IgD-negative memory B cell (primary cell): ENCODE measurements around the gene BRD3OS. TPM values are rescaled to one million over a fixed set of nuclear protein-coding genes. Genes with fewer than 3 reads are reported as not detected.

Experiments used
- H3K27ac Mint-ChIP-seq, 3 donors: one replicate each; pipeline ENCODE4 v1.8.0; 2020 to 2022; ENCODE audit warnings: mild to moderate bottlenecking in 3 of 3, mixed read lengths in 3 of 3, moderate library complexity in 1 of 3
- H3K27me3 Mint-ChIP-seq: one replicate; pipeline ENCODE4 v1.8.0; 2021; ENCODE audit warnings: mixed read lengths
- H3K36me3 Mint-ChIP-seq: one replicate; pipeline ENCODE4 v1.8.0; 2020; ENCODE audit warnings: mild to moderate bottlenecking, mixed read lengths
- H3K4me1 Mint-ChIP-seq, 3 donors: one replicate each; pipeline ENCODE4 v1.8.0; 2020 to 2022; ENCODE audit warnings: mixed read lengths in 3 of 3, mild to moderate bottlenecking in 1 of 3
- H3K4me3 Mint-ChIP-seq, 4 donors: one replicate each; pipeline ENCODE4 v1.8.0; 2020 to 2022; ENCODE audit warnings: mild to moderate bottlenecking in 4 of 4, mixed read lengths in 4 of 4, moderate library complexity in 3 of 4
- H3K9me3 Mint-ChIP-seq, 3 donors: one replicate each; pipeline ENCODE4 v1.8.0; 2020 to 2021; ENCODE audit warnings: mixed read lengths in 3 of 3, mild to moderate bottlenecking in 1 of 3
- polyA plus RNA-seq: library from polyadenylated mRNA; unstranded; fragments of 300-500 nt; fragmentation: Illumina TruSeq; gene quantifications from one replicate; pipeline ENCODE4 v1.2.3, GENCODE V29; 2021

The BRD3OS gene
- polyA plus RNA-seq, 1 donor from 2014 or later = 26.5 TPM

GRCh38 chr9:133993635-133994253, 31.5 kb upstream of the BRD3OS start:
- Mint-ChIP-seq H3K27ac (peak overlapping the region; percentile 53 to 95 (median 93)), H3K4me1 (peaks cover 11 to 17% (median 16%) of the 10 kb centered on the region in 3 donors), H3K36me3 (no peaks in the 10 kb centered on the region), H3K4me3 (peak overlapping the region; percentile 86 to 94 (median 92)), H3K9me3 (no peaks in the 10 kb centered on the region), H3K27me3 (no peaks in the 10 kb centered on the region)

- no peaks in the 10 kb centered on the region for H3K36me3 Mint-ChIP-seq
- no peaks in the 10 kb centered on the region for H3K9me3 Mint-ChIP-seq
- peak overlapping the region in 2 of 3 donors; percentile 5 to 93 for H3K27ac Mint-ChIP-seq
- H3K27me3 Mint-ChIP-seq = no peaks in the 10 kb centered on the region
- H3K4me1 Mint-ChIP-seq = peaks cover 10 to 16% (median 14%) of the 10 kb centered on the region in 3 donors
- H3K4me3 Mint-ChIP-seq = peak overlapping the region; percentile 68 to 94 (median 89)
Observed at GRCh38 chr9:133994353-133995011, 30.8 kb upstream of the BRD3OS start.

GRCh38 chr9:133995012-133995896, 30.0 kb upstream of the BRD3OS start:
- H3K36me3 Mint-ChIP-seq = no peaks in the 10 kb centered on the region
- H3K27me3 Mint-ChIP-seq = peaks cover 4% of the 10 kb centered on the region
- peak overlapping the region in 1 of 4 donors; percentile 48 for H3K4me3 Mint-ChIP-seq
- peak overlapping the region in 2 of 3 donors; percentile 5 to 39 for H3K27ac Mint-ChIP-seq
- no peaks in the 10 kb centered on the region for H3K9me3 Mint-ChIP-seq
- peaks cover 6 to 12% (median 8%) of the 10 kb centered on the region in 3 donors for H3K4me1 Mint-ChIP-seq

GRCh38 chr9:133996531-133997520, 28.5 kb upstream of the BRD3OS start:
- no peak overlapping the region for H3K27ac Mint-ChIP-seq
- peak overlapping the region in 1 of 4 donors; percentile 48 for H3K4me3 Mint-ChIP-seq
- peaks cover 3 to 11% (median 10%) of the 10 kb centered on the region in 3 donors for H3K4me1 Mint-ChIP-seq

GRCh38 chr9:133997584-133997983, 27.7 kb upstream of the BRD3OS start:
- Mint-ChIP-seq H3K27me3 (peaks cover 6% of the 10 kb centered on the region), H3K27ac (no peak overlapping the region), H3K4me3 (peak overlapping the region in 1 of 4 donors; percentile 48), H3K4me1 (peaks cover 3 to 11% (median 10%) of the 10 kb centered on the region in 3 donors), H3K9me3 (no peaks in the 10 kb centered on the region), H3K36me3 (no peaks in the 10 kb centered on the region)

More at GRCh38 chr9:133996531-133997520, 28.5 kb upstream of the BRD3OS start:
- Mint-ChIP-seq H3K9me3 (no peaks in the 10 kb centered on the region), H3K36me3 (no peaks in the 10 kb centered on the region), H3K27me3 (peaks cover 6% of the 10 kb centered on the region)

- no peak overlapping the region for H3K27ac Mint-ChIP-seq
- H3K9me3 Mint-ChIP-seq = peaks cover 0 to 2% (median 0%) of the 10 kb centered on the region in 3 donors
- peaks cover 3 to 9% (median 8%) of the 10 kb centered on the region in 3 donors for H3K4me1 Mint-ChIP-seq
- H3K36me3 Mint-ChIP-seq = no peaks in the 10 kb centered on the region
- H3K4me3 Mint-ChIP-seq = peak overlapping the region in 1 of 4 donors; percentile 30
- H3K27me3 Mint-ChIP-seq = peaks cover 6% of the 10 kb centered on the region
Observed at GRCh38 chr9:133998915-133999595, 26.2 kb upstream of the BRD3OS start.

GRCh38 chr9:133999851-134000265, 25.4 kb upstream of the BRD3OS start:
- Mint-ChIP-seq H3K9me3 (peaks cover 0 to 2% (median 0%) of the 10 kb centered on the region in 3 donors), H3K4me3 (no peak overlapping the region), H3K4me1 (peaks cover 0 to 4% (median 3%) of the 10 kb centered on the region in 3 donors), H3K36me3 (no peaks in the 10 kb centered on the region), H3K27me3 (peaks cover 6% of the 10 kb centered on the region), H3K27ac (peak overlapping the region in 1 of 3 donors; percentile 35)

- Mint-ChIP-seq H3K9me3 (peaks cover 0 to 2% (median 0%) of the 10 kb centered on the region in 3 donors), H3K27me3 (peaks cover 9% of the 10 kb centered on the region), H3K27ac (no peak overlapping the region), H3K4me1 (peaks cover 0 to 4% (median 3%) of the 10 kb centered on the region in 3 donors), H3K36me3 (no peaks in the 10 kb centered on the region), H3K4me3 (no peak overlapping the region)
Observed at GRCh38 chr9:134002796-134003195, 22.5 kb upstream of the BRD3OS start.

GRCh38 chr9:134003237-134003636, 22.0 kb upstream of the BRD3OS start:
- Mint-ChIP-seq H3K27me3 (peaks cover 9% of the 10 kb centered on the region), H3K9me3 (peaks cover 0 to 2% (median 0%) of the 10 kb centered on the region in 3 donors), H3K36me3 (no peaks in the 10 kb centered on the region), H3K27ac (no peak overlapping the region), H3K4me1 (peaks cover 0 to 4% (median 3%) of the 10 kb centered on the region in 3 donors), H3K4me3 (no peak overlapping the region)

- Mint-ChIP-seq H3K27me3 (peaks cover 10% of the 10 kb centered on the region), H3K4me1 (peaks cover 0 to 4% (median 3%) of the 10 kb centered on the region in 3 donors), H3K4me3 (no peak overlapping the region), H3K27ac (no peak overlapping the region), H3K9me3 (peaks cover 0 to 2% (median 0%) of the 10 kb centered on the region in 3 donors), H3K36me3 (no peaks in the 10 kb centered on the region)
Observed at GRCh38 chr9:134004131-134004873, 21.0 kb upstream of the BRD3OS start.

- Mint-ChIP-seq H3K36me3 (no peaks in the 10 kb centered on the region), H3K4me3 (no peak overlapping the region), H3K27ac (no peak overlapping the region), H3K27me3 (peaks cover 9% of the 10 kb centered on the region), H3K4me1 (peaks cover 0 to 4% (median 3%) of the 10 kb centered on the region in 3 donors), H3K9me3 (peaks cover 0 to 2% (median 0%) of the 10 kb centered on the region in 3 donors)
Observed at GRCh38 chr9:134004881-134005280, 20.4 kb upstream of the BRD3OS start.

- peaks cover 0 to 4% (median 1%) of the 10 kb centered on the region in 3 donors for H3K4me1 Mint-ChIP-seq
- peaks cover 0 to 2% (median 0%) of the 10 kb centered on the region in 3 donors for H3K9me3 Mint-ChIP-seq
- H3K4me3 Mint-ChIP-seq = no peak overlapping the region
- no peak overlapping the region for H3K27ac Mint-ChIP-seq
- peaks cover 4% of the 10 kb centered on the region for H3K27me3 Mint-ChIP-seq
- no peaks in the 10 kb centered on the region for H3K36me3 Mint-ChIP-seq
Observed at GRCh38 chr9:134005381-134005780, 19.9 kb upstream of the BRD3OS start.

- H3K4me3 Mint-ChIP-seq = no peak overlapping the region
- peaks cover 4% of the 10 kb centered on the region for H3K27me3 Mint-ChIP-seq
- no peaks in the 10 kb centered on the region for H3K4me1 Mint-ChIP-seq
- no peaks in the 10 kb centered on the region for H3K36me3 Mint-ChIP-seq
- H3K9me3 Mint-ChIP-seq = peaks cover 0 to 2% (median 0%) of the 10 kb centered on the region in 3 donors
- H3K27ac Mint-ChIP-seq = no peak overlapping the region
Observed at GRCh38 chr9:134007150-134007549, 18.1 kb upstream of the BRD3OS start.
